GM13976 (cell line): ENCODE results near the gene CCBE1.

Experiments used
- DNase-seq: peaks from one replicate; pipeline ENCODE4 v3.0.0; 2012; ENCODE audit warnings: low spot score
- CTCF ChIP-seq: IDR thresholded peaks from 2 replicates; pipeline ENCODE4 v1.5.1; 2012; ENCODE audit warnings: borderline replicate concordance, mild to moderate bottlenecking; ENCODE audit not compliant: insufficient read depth; ENCODE audit errors: extremely low read depth, missing control alignments, control extremely low read depth
- in situ Hi-C: fragments of 300-500 bp; cut with MboI; formaldehyde crosslinking; loops from one replicate; pipeline ENCODE4 v1.12.0; 2022; ENCODE audit warnings: low sequenced_read_pairs, mixed read lengths, inconsistent platforms; ENCODE audit not compliant: unreplicated experiment

The CCBE1 gene

DNA sequence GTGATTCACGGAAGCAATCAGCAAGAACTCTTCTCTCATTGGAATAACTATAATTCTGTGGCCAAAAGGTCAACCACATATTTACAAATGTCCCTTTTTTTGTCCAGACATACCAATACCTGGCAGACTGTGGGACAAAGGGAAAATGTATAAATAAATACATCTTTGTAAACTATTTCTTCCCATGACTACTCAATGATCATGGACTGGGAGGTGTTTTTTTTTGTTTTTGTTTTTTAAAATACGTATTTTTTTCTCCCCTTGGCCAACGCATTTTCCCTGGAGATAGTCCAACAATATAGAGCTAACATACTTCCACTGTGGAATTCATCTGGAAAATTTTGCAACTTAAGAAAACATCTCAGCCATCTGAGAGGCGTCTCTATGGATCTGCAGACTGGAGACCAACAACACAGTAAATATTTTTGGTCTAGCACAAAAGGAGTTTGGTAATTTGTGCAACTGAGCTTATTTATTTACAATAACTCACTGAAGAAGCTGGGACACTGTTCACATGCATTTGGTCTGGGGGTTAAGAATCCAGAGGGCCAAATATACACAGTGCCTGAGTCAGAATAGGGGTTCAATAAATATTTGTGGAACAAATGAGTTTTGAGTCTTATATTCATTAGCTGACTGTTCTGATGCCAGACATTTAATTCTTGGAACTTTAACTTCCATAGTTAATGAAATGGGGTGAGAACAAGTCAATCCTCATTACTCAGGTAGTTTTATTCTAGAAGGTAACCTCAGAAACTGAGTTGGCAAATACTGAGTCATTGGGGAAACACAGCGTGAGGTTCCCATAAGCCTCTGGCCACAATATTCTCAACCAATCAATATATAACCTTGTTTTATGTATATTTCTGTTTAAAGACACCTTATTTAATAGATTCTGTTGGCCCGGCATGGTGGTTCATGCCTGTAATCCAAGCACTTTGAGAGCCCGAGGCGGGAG is 36.2 kb downstream of the CCBE1 start:
- no peak for TF ChIP-seq CTCF
- in situ Hi-C loops = no loop called here
- DNase-seq = no peak

DNA sequence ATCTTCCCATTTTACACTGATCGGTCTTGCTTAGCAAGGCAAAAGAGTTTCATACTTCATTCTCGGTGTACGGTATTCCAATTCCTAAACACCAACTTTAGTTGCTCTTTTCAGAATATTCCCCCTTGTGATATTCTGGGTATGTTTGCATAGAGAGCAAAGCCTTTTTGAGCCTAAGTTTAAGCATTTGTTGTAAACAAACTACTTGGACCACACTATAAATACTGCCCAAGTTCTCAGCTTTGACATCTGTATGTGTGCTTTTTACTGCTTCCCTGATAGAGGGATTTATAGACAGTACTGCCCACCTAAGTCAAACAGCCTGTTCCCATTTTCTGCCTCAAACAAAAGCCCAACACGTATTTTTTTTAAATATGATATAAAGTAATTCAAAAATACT is 36.9 kb downstream of the CCBE1 start:
- TF ChIP-seq CTCF = no peak

GRCh38 chr18:59659508-59660170 is 37.6 kb downstream of the CCBE1 start:
- in situ Hi-C loops = no loop called here
- DNase-seq = no peak
- TF ChIP-seq CTCF = no peak

More for the DNA sequence above, 36.9 kb downstream of the CCBE1 start:
- in situ Hi-C loops = no loop called here
- no peak for DNase-seq

DNA sequence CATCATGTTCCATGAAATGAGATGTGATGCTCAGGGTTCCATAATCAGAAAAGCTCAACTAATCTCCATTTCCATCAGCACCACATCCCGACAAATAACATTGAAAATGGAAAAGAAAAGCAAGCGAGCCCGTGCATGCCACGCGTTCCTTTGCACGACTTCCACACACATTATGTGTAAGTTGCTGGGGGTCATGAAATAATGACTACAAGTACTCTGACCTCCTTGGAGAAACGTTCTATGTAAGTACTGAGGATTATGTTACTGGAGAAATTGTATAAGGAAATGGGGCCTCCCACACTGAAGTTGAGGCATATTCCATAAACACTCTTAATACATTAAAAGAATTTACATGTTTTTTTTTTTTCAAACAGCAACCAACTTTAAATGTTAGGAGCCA is 38.3 kb downstream of the CCBE1 start:
- DNase-seq = no peak
- in situ Hi-C loops = no loop called here
- no peak for TF ChIP-seq CTCF

GRCh38 chr18:59657012-59657411 is 40.2 kb downstream of the CCBE1 start:
- DNase-seq = no peak
- TF ChIP-seq CTCF = no peak
- in situ Hi-C loops = no loop called here

DNA sequence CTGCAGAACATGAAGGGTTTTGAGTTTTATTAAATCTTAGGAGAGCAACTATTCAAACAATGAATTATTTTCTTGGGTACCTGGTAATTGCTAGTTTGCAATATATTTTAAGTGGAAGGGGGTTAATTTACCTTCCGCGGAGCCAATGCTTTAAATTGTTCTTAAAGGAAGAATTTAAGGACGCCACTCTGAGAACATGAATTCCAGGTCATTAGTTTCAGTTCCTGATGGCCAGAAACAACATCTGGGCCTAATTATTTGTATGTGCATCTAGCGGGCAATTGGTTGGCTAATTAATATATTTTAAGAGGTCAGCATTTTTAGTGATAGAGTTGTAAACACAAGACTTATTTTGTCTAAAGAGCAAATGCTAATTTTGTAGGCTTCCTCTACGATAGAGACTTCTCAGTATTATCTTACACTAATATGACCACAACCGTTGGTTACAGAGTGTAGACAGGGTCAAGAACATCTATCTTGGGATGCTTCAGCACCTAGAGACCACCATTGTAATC is 40.8 kb downstream of the CCBE1 start:
- DNase-seq = no peak
- no peak for TF ChIP-seq CTCF
- in situ Hi-C loops = no loop called here
